Choroid plexus epithelial cell (primary cell): ENCODE results near the gene DMRTC2.

Experiments
- DNase-seq: peaks from one replicate; pipeline ENCODE4 v3.0.0-alpha.2; 2010; ENCODE audit warnings: low read depth
- H3K4me3 ChIP-seq: 2 replicates; pipeline ENCODE4 v1.5.1; 2011; ENCODE audit warnings: low read depth, mild to moderate bottlenecking, control low read depth, low read length, moderate library complexity
- CTCF ChIP-seq: conservative IDR thresholded peaks from 2 replicates; pipeline ENCODE4 v1.5.1; 2011; ENCODE audit warnings: low read depth, mild to moderate bottlenecking, control low read depth, inconsistent platforms, low read length, moderate library complexity

The DMRTC2 gene

GRCh38 chr19:41853344-41853743, 8.5 kb downstream of the DMRTC2 start:
- TF ChIP-seq CTCF = no peak
- DNase-seq = no peak
- no peak overlapping the region for H3K4me3 ChIP-seq

DNA sequence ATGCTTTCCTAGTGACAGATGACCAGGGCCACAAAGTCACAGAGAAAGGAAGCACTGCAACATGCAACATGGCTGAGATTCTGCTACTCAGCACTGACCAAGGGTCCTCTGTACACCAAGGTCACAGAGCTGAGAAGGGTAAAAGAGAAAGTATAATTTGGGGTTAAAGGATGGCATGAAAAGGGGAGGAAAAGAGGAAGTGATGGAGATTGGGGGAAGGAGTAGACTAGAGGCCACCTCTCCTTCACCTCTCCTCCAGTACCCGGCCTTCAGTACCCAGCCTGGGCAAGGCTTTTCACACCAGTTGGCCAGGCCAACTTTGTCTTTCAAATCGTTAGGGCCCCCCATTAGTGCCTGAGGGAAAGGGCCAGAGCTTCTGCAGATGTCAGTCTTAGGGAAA, 8.9 kb downstream of the DMRTC2 start:
- TF ChIP-seq CTCF = no peak

DNA sequence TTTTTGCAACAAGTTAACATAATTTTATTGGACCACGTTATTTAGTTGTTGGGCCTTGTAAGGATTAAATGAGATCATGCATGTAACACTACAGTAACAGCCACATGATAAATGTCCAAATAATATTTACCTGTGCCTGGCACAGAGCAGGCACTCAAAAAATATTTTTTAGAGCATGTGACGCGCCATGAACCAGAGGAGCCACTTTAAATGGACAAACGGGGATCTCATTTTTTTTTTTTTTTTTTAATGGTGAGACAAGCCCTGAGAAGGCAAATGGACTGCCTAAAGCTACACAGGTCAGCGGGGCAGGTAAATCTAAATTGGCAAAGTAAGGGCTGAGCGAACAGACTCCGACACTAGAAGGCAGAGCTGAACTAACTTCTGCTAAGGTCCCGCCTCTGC, 14.4 kb downstream of the DMRTC2 start:
- peak overlapping the region; percentile 52 for H3K4me3 ChIP-seq
- no peak for TF ChIP-seq CTCF
- no peak for DNase-seq

More for the DNA sequence above, 8.9 kb downstream of the DMRTC2 start:
- DNase-seq = no peak
- no peak overlapping the region for H3K4me3 ChIP-seq

DNA sequence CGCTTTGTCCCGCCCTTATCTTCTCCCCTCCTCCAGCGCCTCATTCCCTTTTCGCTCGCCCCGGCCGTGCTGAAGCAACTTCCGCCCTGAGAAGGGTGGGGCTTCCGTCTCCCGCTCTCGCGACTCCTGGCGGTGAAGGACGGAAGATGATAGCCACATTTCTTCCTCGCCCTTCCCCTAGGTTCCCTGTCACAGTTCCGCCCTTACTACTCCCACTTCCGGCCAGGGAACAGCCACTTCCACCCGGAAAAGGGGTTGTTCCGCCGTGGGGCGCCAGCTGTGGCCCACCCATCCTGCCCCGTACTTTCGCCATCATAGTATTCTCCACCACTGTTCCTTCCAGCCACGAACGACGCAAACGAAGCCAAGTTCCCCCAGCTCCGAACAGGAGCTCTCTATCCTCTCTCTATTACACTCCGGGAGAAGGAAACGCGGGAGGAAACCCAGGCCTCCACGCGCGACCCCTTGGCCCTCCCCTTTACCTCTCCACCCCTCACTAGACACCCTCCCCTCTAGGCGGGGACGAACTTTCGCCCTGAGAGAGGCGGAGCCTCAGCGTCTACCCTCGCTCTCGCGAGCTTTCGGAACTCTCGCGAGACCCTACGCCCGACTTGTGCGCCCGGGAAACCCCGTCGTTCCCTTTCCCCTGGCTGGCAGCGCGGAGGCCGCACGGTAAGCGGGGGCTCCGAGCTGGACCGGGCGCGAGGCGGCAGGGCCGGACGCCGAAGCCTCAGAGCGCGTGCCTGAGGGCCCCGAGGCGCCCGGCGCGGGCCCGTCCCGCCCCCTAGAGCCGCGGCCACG, 15.0 kb downstream of the DMRTC2 start, which contains the start of gene RPS19:
Gene RPS19, plus strand, starts transcription at position 638 of the 801 bp plus-strand sequence. CDS start 520 bp downstream, outside the sequence.
- peak within 1 kb of the TSS; percentile 76 for H3K4me3 ChIP-seq
- DNase-seq = peak; percentile 99
- TF ChIP-seq CTCF = peak; percentile 62

DNA sequence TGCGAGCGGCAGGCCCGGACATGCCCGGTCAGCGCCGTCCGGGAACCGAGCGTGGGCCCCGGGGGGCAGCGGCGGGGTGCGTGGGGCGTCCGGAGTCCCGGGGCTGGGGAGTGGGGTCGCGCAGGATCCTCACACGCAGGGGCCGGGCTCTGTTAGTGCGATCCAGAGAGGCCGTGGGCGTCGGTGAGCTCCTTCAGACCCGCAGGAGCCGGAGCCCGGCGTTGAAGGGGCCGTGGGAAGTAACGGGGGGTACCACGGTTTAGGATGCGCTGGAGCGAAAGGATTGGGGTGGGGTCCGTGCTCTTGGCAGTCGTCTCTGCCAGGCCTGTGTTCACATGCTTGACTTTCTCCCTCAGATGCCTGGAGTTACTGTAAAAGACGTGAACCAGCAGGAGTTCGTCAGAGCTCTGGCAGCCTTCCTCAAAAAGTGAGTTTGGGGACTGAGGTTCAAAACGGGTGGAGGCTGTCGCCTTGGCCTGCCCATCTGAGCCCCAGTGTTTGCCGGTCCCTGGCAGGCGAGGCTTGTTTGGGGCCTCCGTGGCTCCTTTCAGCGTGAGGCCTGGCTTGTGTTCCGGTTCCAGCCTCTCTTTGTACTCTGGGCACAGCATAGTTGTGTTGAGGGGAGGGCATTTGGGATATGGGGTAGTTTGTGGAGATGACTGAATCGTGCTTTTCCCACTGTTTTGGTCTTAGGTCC, 15.7 kb downstream of the DMRTC2 start:
- DNase-seq = peak; percentile 45
- no peak for TF ChIP-seq CTCF
- peak overlapping the region; percentile 76 for H3K4me3 ChIP-seq

DNA sequence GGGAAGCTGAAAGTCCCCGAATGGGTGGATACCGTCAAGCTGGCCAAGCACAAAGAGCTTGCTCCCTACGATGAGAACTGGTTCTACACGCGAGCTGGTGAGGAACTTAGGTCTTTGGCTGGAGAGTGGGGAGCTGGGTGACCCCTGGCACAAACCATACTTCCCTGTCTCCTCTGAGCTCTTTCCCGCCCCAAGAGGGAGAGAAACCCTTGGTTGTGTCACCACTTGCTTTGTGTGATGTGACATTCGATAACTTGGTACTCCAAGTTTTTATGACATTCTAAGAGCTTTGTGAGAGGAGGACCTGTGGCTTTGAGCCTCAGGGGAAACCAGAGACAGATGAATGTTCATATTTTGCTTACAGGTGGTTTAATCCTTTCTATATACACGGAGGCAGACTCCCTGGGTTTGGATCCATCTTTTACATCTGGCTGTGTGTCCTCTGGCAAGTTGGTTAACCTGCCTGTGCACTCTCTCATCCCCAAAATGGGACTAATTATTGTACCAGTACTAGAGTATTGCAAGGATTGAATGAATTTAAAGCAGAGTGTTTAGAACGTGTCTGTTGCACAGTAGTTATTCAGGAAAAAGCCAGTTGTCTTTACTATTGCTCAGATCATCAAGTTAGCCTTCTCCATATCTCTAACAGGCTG, 16.4 kb downstream of the DMRTC2 start:
- peak overlapping the region; percentile 76 for H3K4me3 ChIP-seq
- no peak for DNase-seq
- no peak for TF ChIP-seq CTCF
